Ovary (tissue), 9 donors: ENCODE measurements around the gene NEDD4L. TPM values are rescaled to one million over a fixed set of nuclear protein-coding genes. Genes with fewer than 3 reads are reported as not detected.

ENCODE experiments used
- DNase-seq, 5 donors: peaks; one replicate each; pipeline ENCODE4 v3.0.0-alpha.2; 2019 to 2020
- H3K27ac ChIP-seq, 2 donors: fragments of 200-600 bp; one replicate each; pipeline versions ENCODE4 v1.5.1 to v1.8.0; 2019 to 2022
- H3K27me3 ChIP-seq: fragments of 200-600 bp; one replicate; pipeline ENCODE4 v1.8.0; 2022
- H3K36me3 ChIP-seq: fragments of 200-600 bp; sonication (generic); one replicate; pipeline ENCODE4 v1.5.1; 2019
- H3K4me1 ChIP-seq: one replicate; pipeline ENCODE4 v1.8.1; 2013; ENCODE audit warnings: mild to moderate bottlenecking, moderate library complexity; ENCODE audit not compliant: insufficient read depth
- H3K4me3 ChIP-seq: fragments of 200-600 bp; sonication (generic); one replicate; pipeline ENCODE4 v1.5.1; 2017
- H3K9me3 ChIP-seq, 2 donors: fragments of 200-600 bp in 1 of 2; sonication (generic) in 1 of 2; one replicate each; pipeline versions ENCODE4 v1.5.1 to v1.8.1; 2013 to 2019; ENCODE audit warnings: mild to moderate bottlenecking in 1 of 2, moderate library complexity in 1 of 2
- CTCF ChIP-seq, 3 donors: fragments of 450-650 bp in 2 of 3; fragments of 200-600 bp in 1 of 3; IDR thresholded peaks; one replicate each; pipeline versions ENCODE4 v1.5.1 to v1.8.0; 2016 to 2022; ENCODE audit warnings: antibody characterized with exemption in 3 of 3, mild to moderate bottlenecking in 1 of 3
- EP300 ChIP-seq: sonication (generic); formaldehyde crosslinking; IDR thresholded peaks from one replicate; pipeline ENCODE4 v1.6.1; 2017; ENCODE audit warnings: antibody characterized with exemption
- POLR2A ChIP-seq: fragments of 450-650 bp; IDR thresholded peaks from one replicate; pipeline ENCODE4 v1.6.1; 2017; ENCODE audit warnings: antibody characterized with exemption, mild to moderate bottlenecking, moderate library complexity
- WGBS, 3 donors: extraction: QIAGEN DNeasy Blood & Tissue Kit in 1 of 3; methylation state at CpG; one replicate each; pipeline versions ENCODE4 v1.1.5 to v1.1.7; 2013 to 2017; 5-methylcytosine and 5-hydroxymethylcytosine counted together
- intact Hi-C, 4 donors: fragments of 100-400 bp; cut with DNase I; formaldehyde crosslinking; loops; one replicate each; pipeline versions ENCODE4 v1.11.0 to v1.15.1; 2022 to 2023
- polyA plus RNA-seq, 2 donors: library from polyadenylated mRNA; stranded (reverse); fragments of 200-250 nt in 1 of 2; fragments of 350-450 nt in 1 of 2; fragmentation: Illumina TruSeq in 1 of 2; extraction: RNeasy Lipid Tissue Mini Kit (QIAGEN cat#74804) in 1 of 2; gene quantifications; one replicate each; pipeline ENCODE4 v1.2.3, GENCODE V29; 2013 to 2014
- total RNA-seq, 7 donors: library from RNA; depleted of rRNA in 2 of 7; stranded (reverse); fragments of >200 nt in 2 of 7; fragmentation: NEBNext Ultra II Directional in 3 of 7; extraction: Animal tissue kit (Norgen Biotek cat#: 25700) in 3 of 7; gene quantifications; one replicate each; pipeline versions ENCODE4 v1.1.0 to v1.2.4, GENCODE V29; 2016 to 2023
- donor health status: DM: no; HTN: no; CAD: no; lungs with moderate emphysema.
- donor health status: DM: no; HTN: no; CAD: no.
- donor health status: Bipolar disorder and iron deficiency.
- donor health status: DM: yes; HTN: yes; CAD: no.
- donor health status: DM: no; HTN: no; CAD: no.
- donor health status: DM: yes; HTN: yes; CAD: no.

NEDD4L gene
- total and polyA plus RNA-seq, 9 donors: 11.0 to 75.2 (median 18.2) TPM

- H3K27ac ChIP-seq: no peak overlapping the region
- no peaks in the 10 kb centered on the region for H3K36me3 ChIP-seq
- H3K4me3 ChIP-seq: no peak overlapping the region
- H3K9me3 ChIP-seq: no peaks in the 10 kb centered on the region
- intact Hi-C loops: loop anchor here in 3 of 4 donors (2.0 to 10.0 kb wide), 3 partner anchors 81 to 243 kb away; partner anchors contain the start of gene NEDD4L (in 1 of the 3)
- 88 to 89% (median 88%) methylated on average over 12 of the region's 12 CpGs for WGBS, 3 donors
- TF ChIP-seq EP300 (no peak), POLR2A (no peak), CTCF (IDR thresholded peaks at IDR 0.05) (no peak)
- no peak for DNase-seq
- H3K4me1 ChIP-seq: no peaks in the 10 kb centered on the region
- H3K27me3 ChIP-seq: no peaks in the 10 kb centered on the region
Measured at GRCh38 chr18:58125756-58126155, 81.7 kb downstream of the NEDD4L start.

- TF ChIP-seq CTCF (IDR thresholded peaks at IDR 0.05): no peak
- no peak for TF ChIP-seq EP300
- TF ChIP-seq POLR2A: no peak
- no peak overlapping the region for H3K4me3 ChIP-seq
- intact Hi-C loops: loop anchor here in 2 of 4 donors (10.0 kb wide), 2 partner anchors 84 to 244 kb away; partner anchors contain the start of gene NEDD4L (in 1 of the 2)
- no peak overlapping the region for H3K27ac ChIP-seq
- no peaks in the 10 kb centered on the region for H3K4me1 ChIP-seq
- H3K27me3 ChIP-seq: no peaks in the 10 kb centered on the region
- H3K9me3 ChIP-seq: no peaks in the 10 kb centered on the region
- 90 to 95% (median 95%) methylated on average over 19 of the region's 19 CpGs for WGBS, 3 donors
- H3K36me3 ChIP-seq: no peaks in the 10 kb centered on the region
- no peak for DNase-seq
Measured at GRCh38 chr18:58128381-58129374, 84.7 kb downstream of the NEDD4L start.

GRCh38 chr18:58132595-58133261, 88.7 kb downstream of the NEDD4L start:
- no peak for DNase-seq
- WGBS, 3 donors: 32 to 51% (median 40%) methylated on average over 8 of the region's 8 CpGs
- Histone ChIP-seq H3K4me1 (no peaks in the 10 kb centered on the region), H3K9me3 (no peaks in the 10 kb centered on the region), H3K27me3 (no peaks in the 10 kb centered on the region), H3K36me3 (no peaks in the 10 kb centered on the region), H3K27ac (no peak overlapping the region), H3K4me3 (no peak overlapping the region)
- no peak for TF ChIP-seq CTCF (IDR thresholded peaks at IDR 0.05)
- TF ChIP-seq POLR2A: no peak
- TF ChIP-seq EP300: no peak
- intact Hi-C loops: no loop called here

- Histone ChIP-seq H3K4me1 (no peaks in the 10 kb centered on the region), H3K9me3 (no peaks in the 10 kb centered on the region), H3K27me3 (no peaks in the 10 kb centered on the region), H3K4me3 (no peak overlapping the region), H3K36me3 (no peaks in the 10 kb centered on the region), H3K27ac (no peak overlapping the region)
- intact Hi-C loops: no loop called here
- no peak for DNase-seq
- WGBS, 3 donors: 32 to 41% (median 33%) methylated on average over 7 of the region's 7 CpGs
- no peak for TF ChIP-seq POLR2A
- TF ChIP-seq EP300: no peak
- no peak for TF ChIP-seq CTCF (IDR thresholded peaks at IDR 0.05)
Measured at GRCh38 chr18:58135183-58135641, 91.2 kb downstream of the NEDD4L start.
